MG63 (cell line): ENCODE measurements around the gene TPST1. TPM values are rescaled to one million over a fixed set of nuclear protein-coding genes. Genes with fewer than 3 reads are reported as not detected.
"Not testable (repeated sequence)": the region's sequence is repeated elsewhere in the genome, so short reads cannot be mapped to it uniquely, and the experiment has no call there.

ENCODE experiments used
- DNase-seq: peaks from one replicate; pipeline ENCODE4 v3.0.0-alpha.2; 2020
- H3K27me3 ChIP-seq: fragments of 250-450 bp; sonication (Bioruptor Pico); 2 replicates; pipeline ENCODE4 v1.5.1; 2020; ENCODE audit warnings: mild to moderate bottlenecking, moderate library complexity
- H3K36me3 ChIP-seq: fragments of 250-450 bp; sonication (Bioruptor Pico); 2 replicates; pipeline ENCODE4 v1.5.1; 2020; ENCODE audit warnings: mild to moderate bottlenecking, moderate library complexity
- H3K4me3 ChIP-seq: fragments of 250-450 bp; sonication (Bioruptor Pico); 2 replicates; pipeline ENCODE4 v1.5.1; 2020; ENCODE audit warnings: mild to moderate bottlenecking, moderate library complexity
- H3K9me3 ChIP-seq: fragments of 250-450 bp; sonication (Bioruptor Pico); 2 replicates; pipeline ENCODE4 v1.5.1; 2020; ENCODE audit warnings: mild to moderate bottlenecking, moderate library complexity
- total RNA-seq: library from RNA; depleted of rRNA; stranded (reverse); fragments of >200 nt; shearing (Covaris generic); gene quantifications from 2 replicates; pipeline ENCODE4 v1.2.3, GENCODE V29; 2014; ENCODE audit warnings: low replicate concordance

Gene TPST1
- total RNA-seq, 1 experiment from 2014 or later: 30.1 TPM

DNA sequence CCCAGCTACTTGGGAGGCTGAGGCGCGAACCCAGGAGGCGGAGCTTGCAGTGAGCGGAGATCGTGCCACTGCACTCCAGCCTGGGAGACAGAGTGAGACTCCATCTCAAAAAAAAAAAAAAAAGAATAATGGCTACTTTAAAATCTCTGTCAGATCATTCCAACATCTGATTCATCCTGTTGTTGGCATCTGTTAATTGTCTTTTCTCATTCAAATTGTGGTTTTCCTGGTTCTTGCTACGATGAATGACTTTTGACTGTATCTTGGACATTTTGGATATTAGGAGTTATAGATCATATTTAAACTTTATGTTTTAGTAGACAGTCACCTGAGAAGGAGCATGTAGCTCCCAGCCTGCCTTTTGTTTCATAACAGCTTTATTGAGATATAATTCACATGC lies 8.5 kb downstream of the TPST1 start:
- Histone ChIP-seq H3K36me3 (no peaks in the 10 kb centered on the region; the same call in none of the 2 replicates), H3K27me3 (no peaks in the 10 kb centered on the region), H3K9me3 (no peaks in the 10 kb centered on the region), H3K4me3 (no peak overlapping the region)
- no peak for DNase-seq

DNA sequence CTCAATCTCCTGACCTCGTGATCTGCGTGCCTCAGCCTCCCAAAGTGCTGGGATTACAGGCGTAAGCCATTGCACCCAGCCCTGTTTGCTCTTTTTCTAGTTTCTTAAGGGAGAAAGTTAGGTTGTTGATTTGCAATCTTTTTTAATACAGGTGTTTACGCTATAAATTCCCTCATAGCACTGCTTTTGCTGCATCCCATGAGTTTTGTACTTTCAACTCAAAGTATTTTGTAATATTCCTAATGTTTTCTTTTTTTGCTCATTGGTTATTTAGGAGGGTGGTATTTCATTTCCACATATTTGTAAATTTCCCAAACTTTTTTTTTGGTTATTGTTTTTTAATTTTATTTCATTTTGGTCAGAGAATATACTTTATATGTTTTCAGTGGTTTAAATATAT lies 11.6 kb downstream of the TPST1 start:
- no peaks in the 10 kb centered on the region for H3K36me3 ChIP-seq
- no peak for DNase-seq
- H3K4me3 ChIP-seq: no peak overlapping the region
- H3K27me3 ChIP-seq: no peaks in the 10 kb centered on the region
- no peaks in the 10 kb centered on the region for H3K9me3 ChIP-seq

DNA sequence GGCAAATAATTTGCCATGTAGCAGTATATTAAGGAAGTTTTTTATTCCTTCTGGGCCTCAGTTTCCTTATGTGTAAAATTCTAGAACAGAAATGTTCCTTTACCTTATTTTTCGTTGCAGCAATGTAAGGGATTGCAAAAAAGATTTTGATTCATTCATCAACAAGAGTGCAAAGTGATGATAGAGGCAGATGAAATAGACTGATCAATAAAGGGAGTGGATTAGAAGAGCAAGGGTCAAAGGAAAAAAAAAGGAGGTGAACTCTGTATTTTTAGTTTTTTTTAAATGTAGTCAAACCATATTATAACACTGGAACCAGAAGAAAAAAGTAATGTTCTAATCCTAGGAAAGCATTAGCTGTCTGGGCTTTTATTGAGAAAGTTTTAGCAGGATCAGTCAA lies 14.7 kb downstream of the TPST1 start:
- no peaks in the 10 kb centered on the region for H3K36me3 ChIP-seq
- no peak for DNase-seq
- no peaks in the 10 kb centered on the region for H3K9me3 ChIP-seq
- no peaks in the 10 kb centered on the region for H3K27me3 ChIP-seq
- H3K4me3 ChIP-seq: no peak overlapping the region

DNA sequence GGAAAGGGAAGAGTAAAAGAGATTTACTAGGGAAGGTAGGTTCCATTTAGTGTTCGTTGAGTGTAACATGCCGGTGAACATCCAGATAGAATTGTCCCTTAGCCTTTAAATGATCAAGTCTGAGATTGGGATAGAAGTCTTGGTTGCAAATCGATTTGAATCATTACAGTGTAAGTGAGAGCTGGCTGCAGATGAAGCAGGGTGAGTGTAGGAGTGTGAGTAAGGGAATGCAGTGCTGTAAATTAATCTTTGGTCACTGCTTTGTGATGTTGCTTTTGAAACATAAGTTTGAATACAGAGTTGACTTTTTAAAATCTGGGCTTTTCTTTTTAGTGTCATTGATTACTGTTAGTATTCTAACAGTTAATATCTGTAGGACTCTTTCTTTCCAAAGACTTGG lies 16.3 kb downstream of the TPST1 start:
- Histone ChIP-seq H3K36me3 (no peaks in the 10 kb centered on the region), H3K4me3 (no peak overlapping the region), H3K9me3 (no peaks in the 10 kb centered on the region), H3K27me3 (no peaks in the 10 kb centered on the region)
- DNase-seq: no peak

DNA sequence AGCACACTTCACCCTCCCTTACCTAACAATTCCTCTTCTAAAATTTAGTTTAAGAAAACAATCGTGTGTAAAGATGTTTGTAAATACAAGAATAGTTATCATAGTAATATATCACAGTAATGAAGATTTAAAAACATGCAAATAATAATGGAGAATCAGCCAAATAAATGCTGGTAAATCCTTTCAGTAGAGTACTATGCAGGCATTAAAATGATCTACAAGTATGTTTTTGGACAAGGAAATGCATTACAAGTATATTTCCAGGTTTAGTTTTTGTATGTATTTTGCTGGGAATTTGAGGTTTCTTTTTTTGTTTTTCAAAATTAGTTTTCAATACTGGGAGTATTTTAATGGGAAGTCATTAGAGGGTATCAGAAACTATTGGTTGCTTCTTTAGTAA lies 22.7 kb downstream of the TPST1 start:
- H3K4me3 ChIP-seq: no peak overlapping the region

DNA sequence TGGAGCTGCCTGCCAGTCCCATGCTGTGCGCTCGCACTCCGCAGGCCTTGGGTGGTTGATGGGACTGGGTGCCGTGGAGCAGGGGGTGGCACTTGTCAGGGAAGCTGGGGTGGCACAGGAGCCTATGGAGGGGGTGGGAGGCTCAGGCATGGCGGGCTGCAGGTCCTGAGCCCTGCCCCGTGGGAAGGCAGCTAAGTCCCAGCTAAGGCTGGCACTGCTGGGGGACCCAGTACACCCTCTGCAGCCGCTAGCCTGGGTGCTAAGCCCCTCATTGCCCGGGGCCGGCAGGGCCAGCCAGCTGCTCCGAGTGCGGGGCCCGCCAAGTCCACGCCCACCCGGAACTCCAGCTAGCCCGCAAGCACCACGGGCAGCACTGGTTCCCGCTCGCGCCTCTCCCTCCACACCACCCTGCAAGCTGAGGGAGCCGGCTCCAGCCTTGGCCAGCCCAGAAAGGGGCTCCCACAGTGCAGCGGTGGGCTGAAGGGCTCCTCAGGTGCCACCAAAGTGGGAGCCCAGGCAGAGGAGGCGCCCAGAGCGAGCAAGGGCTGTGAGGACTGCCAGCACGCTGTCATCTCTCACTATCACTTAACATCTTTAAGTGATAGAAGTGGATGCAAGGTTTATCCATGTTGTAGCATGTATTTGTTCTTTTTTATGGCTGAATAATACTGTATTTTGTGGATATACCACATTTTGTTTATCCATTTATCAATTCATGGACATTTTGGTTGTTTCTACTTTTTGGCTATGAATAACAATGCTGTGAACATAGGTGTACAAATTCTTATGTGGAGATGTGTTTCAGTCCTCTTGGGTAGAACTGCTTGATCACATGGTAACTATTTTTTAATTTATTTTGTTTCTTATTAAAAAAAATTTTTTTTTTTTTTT lies 26.4 kb downstream of the TPST1 start:
- DNase-seq, H3K27me3 ChIP-seq, H3K4me3 ChIP-seq, H3K9me3 ChIP-seq, H3K36me3 ChIP-seq: not testable (repeated sequence)

More for the DNA sequence above, 22.7 kb downstream of the TPST1 start:
- Histone ChIP-seq H3K27me3 (no peaks in the 10 kb centered on the region), H3K9me3 (no peaks in the 10 kb centered on the region), H3K36me3 (no peaks in the 10 kb centered on the region; the same call in 1 of the 2 replicates)
- no peak for DNase-seq

DNA sequence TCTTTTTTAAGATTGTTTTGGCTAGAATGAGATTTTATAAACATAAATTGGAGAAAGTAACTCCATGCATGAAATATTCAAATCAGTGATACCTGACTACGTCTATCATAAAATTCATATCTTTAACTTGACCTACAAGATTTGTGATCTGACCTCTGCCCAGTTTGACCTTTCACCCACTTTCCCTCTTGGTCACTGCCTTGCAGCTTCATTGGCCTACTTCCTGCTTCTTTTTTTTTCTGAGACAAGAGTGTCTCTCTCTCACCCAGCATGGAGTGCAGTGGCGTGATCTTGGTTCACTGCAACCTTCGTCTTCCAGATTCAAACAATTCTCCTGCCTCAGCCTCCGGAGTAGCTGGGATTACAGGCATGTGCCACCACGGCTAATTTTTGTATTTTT lies 28.5 kb downstream of the TPST1 start:
- no peak overlapping the region for H3K4me3 ChIP-seq
- H3K9me3 ChIP-seq: no peaks in the 10 kb centered on the region
- DNase-seq: no peak
- H3K36me3 ChIP-seq: peaks cover 2% of the 10 kb centered on the region; the same call in 1 of the 2 replicates
- no peaks in the 10 kb centered on the region for H3K27me3 ChIP-seq

DNA sequence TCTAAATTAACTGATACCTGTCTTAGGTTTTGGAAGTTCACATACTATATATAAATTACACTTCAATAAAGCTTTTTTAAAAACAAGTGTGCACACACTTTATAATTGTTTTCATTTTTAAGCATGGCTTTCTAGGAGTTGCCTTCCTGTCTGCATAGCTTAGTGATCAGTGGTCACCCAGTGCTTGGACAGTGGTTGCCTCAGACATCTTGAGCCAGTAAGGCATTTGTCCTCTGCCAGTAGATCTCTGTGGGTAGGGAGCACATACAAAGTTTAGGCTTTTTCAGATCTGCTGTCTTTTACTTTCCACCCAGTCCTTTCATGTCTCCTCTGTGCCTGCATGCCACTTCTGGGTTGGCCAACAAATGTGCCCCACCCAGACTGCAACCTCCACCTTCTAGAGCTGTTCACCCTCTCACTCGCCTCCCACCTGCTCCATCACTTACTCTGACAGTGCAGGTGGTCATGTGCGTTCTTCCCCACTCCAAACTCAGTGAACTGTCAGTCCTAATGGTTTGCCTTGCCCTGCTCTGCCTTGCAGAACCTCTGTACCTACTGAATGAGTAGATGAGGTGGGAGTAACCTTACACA lies 31.7 kb downstream of the TPST1 start:
- DNase-seq: no peak

DNA sequence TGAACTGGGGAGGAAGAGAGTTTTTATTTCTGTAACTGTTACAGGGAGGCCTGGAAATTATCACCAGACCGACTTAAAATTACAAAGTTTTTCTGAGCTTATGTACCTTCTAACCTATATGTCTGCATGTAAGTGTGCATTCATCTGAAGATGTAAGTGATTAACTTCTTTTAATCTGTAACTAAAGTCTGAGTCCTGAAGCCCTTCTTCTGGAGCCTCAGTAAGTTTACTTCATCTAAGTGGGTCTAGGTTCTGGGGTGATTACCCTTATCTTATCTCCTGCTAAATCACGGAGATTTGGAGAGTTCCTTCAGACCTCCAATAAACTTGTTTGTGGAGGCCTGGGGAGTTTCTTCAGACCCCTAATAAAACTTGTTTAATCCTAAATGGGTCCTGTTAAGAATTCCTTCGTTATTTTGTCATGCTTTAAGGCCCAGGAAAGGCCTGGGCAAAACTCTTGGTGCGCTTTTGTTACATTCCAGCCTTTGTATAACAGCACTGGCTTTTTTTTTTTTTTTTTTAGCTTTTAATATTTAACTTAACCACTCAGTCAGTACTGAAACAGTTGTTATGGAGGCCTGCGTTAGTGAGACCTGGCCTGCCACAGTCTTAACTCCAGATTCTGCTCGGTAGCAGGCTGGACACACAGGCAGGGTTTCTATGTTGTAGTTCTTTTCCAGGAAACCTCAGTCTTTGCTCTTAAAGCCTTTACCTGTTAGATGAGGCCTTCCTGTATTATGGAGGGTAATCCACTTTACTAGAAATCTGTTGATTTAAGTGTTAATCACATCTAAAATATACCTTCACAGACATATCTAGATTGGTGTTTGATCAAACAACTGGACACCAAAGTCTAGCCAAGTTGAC lies 33.0 kb downstream of the TPST1 start:
- Histone ChIP-seq H3K36me3 (0 out of 2 replicates have a peak, but pooled peaks cover under 1% of the 10 kb centered on the region), H3K9me3 (no peaks in the 10 kb centered on the region), H3K4me3 (no peak overlapping the region), H3K27me3 (no peaks in the 10 kb centered on the region)
- DNase-seq: no peak

More for the DNA sequence above, 31.7 kb downstream of the TPST1 start:
- H3K36me3 ChIP-seq: 0 out of 2 replicates have a peak, but pooled peaks cover 2% of the 10 kb centered on the region
- H3K27me3 ChIP-seq: no peaks in the 10 kb centered on the region
- H3K4me3 ChIP-seq: no peak overlapping the region
- H3K9me3 ChIP-seq: no peaks in the 10 kb centered on the region

DNA sequence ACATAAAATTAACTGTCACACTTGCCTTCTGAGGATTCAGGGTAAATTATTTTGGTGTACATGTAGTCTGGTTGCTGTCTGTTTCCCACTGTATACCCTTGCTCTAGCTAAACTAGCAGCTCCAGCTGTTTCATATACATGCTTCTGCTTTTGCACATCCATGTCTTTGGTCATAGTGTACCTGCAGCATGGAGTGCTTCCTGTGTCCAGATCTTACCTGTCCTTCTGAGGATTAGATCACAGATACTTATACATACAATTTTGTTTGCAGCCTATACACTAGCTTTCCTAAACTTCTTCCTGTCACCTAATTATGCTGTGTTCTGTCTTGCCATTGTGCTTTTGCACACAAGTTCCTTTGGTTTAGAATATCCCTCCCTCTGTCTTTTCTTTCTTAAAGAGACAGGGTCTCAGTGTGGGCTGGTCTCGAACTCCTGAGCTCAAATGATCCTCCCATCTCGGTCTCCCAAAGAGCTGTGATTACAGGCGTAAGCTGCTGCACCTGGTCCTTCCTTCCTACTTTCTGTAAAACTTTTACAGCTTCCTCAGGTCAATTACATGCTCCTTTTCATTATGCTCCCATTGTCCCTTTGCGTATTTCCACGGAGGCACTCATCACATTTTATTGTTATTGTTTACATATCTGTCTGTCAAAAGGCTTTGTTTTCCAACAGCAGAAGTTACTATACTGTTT lies 33.8 kb downstream of the TPST1 start:
- H3K9me3 ChIP-seq: no peaks in the 10 kb centered on the region
- H3K36me3 ChIP-seq: no peaks in the 10 kb centered on the region
- DNase-seq: no peak
- no peak overlapping the region for H3K4me3 ChIP-seq
- H3K27me3 ChIP-seq: no peaks in the 10 kb centered on the region

DNA sequence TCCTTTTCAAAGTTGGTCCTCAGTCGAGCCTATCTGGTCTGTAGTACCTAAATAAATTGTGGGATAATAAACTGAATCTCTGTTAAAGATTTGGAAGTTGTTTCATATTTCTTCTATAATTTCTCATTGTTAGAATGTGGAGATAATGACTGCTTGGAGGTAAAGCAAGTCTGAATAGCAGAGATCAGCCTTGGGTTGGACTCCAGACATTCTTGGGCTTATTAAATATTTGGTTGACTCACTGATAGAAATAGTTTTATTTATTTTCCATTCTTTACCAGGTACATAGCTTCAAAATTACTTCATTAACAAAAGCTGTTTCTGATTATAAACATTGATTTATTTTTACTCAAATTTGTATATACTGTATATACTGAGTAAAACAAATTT lies 34.3 kb downstream of the TPST1 start:
- H3K4me3 ChIP-seq: no peak overlapping the region
- no peaks in the 10 kb centered on the region for H3K27me3 ChIP-seq
- no peak for DNase-seq
- no peaks in the 10 kb centered on the region for H3K9me3 ChIP-seq
- H3K36me3 ChIP-seq: no peaks in the 10 kb centered on the region

DNA sequence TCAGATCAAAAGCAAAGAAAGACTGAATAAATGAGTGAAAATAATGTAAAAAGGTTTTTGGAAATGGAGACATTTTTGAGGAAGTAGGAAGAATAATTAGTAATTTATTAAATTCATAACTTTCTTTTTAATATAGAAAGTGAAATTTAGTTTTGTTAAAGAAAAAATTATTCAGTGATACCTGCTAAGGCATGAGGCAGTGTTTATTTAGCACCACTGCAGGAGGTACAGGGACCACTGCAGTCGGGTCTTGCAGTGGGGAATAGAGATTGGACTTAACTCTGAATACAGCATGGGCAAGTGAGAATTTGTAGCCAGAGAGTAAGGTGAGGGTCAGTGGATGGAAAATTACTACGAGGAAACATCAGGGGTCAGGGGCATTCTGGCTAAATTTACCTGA lies 39.9 kb downstream of the TPST1 start:
- H3K9me3 ChIP-seq: no peaks in the 10 kb centered on the region
- no peaks in the 10 kb centered on the region for H3K27me3 ChIP-seq
- no peaks in the 10 kb centered on the region; the same call in 1 of the 2 replicates for H3K36me3 ChIP-seq
- DNase-seq: no peak
- no peak overlapping the region for H3K4me3 ChIP-seq

DNA sequence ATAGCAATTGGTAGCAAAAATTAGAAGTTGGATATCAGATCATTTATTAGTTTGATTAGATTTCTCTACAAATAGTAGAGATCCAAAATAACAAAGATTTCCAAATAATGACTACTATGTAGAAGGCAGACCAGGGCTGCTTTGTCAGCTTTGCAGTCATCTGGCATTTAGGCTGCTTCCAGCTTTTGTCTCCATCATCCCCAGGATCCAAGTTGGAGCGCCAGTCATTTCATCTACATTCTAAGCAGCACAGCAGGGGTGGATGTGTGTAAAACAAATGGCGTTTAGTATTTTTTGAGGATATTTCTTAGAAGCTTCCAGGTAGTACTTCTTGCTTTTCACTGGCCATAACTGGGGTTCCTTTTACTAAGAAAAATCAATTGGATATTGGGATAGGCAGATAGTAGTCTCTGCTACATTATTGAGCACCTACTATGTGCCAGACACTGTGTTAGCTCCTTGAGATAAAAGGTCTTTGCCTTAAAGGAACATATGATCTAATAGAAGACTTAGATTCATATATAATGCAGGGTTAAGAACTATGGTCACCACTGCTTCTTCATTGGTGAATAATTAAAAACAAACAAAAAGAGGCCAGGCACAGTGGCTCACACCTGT lies 41.5 kb downstream of the TPST1 start:
- Histone ChIP-seq H3K9me3 (no peaks in the 10 kb centered on the region), H3K27me3 (no peaks in the 10 kb centered on the region)

DNA sequence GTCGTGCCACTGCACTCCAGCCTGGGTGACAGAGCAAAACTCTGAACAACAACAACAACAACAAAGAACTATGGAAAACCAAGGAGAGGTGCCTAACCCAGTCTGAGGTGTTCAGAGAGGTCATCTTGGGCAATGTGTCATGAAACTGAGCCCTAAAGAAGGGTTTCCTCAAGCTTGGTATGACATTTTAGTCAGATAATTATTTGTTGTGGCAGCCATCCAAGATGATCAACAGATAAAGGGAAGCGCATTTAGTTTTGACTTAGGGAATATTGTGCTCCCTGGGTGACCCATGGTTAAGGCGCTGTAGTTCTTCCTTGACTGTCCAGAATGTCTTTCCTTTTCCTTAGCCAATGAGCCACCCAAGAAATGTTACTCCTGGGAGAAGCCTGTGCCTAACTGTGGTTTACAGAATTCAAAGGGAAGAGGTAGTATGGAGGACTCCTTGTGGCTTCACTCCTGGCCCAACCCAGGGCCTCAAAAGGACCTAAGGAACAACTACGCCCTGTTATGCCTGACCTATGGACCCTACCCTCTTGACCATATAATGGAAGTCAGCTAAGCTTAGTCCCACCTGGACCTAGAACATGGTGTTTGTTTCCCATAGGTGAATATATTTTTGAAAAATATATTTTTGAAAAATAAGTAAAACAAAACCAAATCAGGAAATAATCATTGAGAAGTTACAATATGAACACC lies 42.4 kb downstream of the TPST1 start:
- no peak for DNase-seq
- H3K27me3 ChIP-seq: no peaks in the 10 kb centered on the region
- H3K4me3 ChIP-seq: no peak overlapping the region
- no peaks in the 10 kb centered on the region; the same call in 1 of the 2 replicates for H3K36me3 ChIP-seq
- H3K9me3 ChIP-seq: no peaks in the 10 kb centered on the region

More for the DNA sequence above, 41.5 kb downstream of the TPST1 start:
- H3K4me3 ChIP-seq: no peak overlapping the region
- no peak for DNase-seq
- H3K36me3 ChIP-seq: no peaks in the 10 kb centered on the region; the same call in 1 of the 2 replicates

DNA sequence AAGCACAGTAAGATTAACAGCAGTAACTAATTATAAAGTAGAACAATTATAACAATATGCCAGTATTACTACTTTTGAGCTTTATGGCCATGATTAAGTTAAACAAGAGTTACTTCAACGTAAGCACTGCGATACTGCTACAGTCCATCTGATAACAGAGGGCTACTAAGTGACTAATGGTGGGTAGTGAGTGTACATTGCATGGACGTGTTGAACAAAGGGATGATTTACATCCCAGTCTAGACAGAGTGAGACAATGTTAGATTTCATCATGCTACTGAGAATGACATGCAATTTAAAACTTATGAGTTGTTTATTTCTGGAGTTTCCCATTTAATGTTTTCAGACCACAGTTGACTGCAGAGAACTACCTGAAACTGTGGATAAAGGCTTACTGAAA lies 45.6 kb downstream of the TPST1 start:
- DNase-seq: no peak
- Histone ChIP-seq H3K9me3 (no peaks in the 10 kb centered on the region), H3K4me3 (no peak overlapping the region), H3K27me3 (no peaks in the 10 kb centered on the region), H3K36me3 (no peaks in the 10 kb centered on the region; the same call in 1 of the 2 replicates)
